Colonic mucosa (tissue), 4 donors: Measurements from ENCODE around the gene TP53INP2. TPM values are rescaled to one million over a fixed set of nuclear protein-coding genes. Genes with fewer than 3 reads are reported as not detected.

Experiments used
- DNase-seq: peaks from one replicate; pipeline ENCODE4 v3.0.0-alpha.2; 2020
- H3K27ac ChIP-seq: fragments of 200-600 bp; one replicate; pipeline ENCODE4 v1.8.0; 2021
- H3K27me3 ChIP-seq: fragments of 200-600 bp; one replicate; pipeline ENCODE4 v1.8.0; 2021
- H3K36me3 ChIP-seq: fragments of 200-600 bp; one replicate; pipeline ENCODE4 v1.8.0; 2021
- H3K4me1 ChIP-seq: fragments of 200-600 bp; one replicate; pipeline ENCODE4 v1.8.0; 2021; ENCODE audit warnings: mild to moderate bottlenecking
- H3K4me3 ChIP-seq: fragments of 200-600 bp; one replicate; pipeline ENCODE4 v1.8.0; 2021
- H3K9ac ChIP-seq, 2 donors: one replicate each; pipeline ENCODE4 v1.7.0; 2013; ENCODE audit warnings: control low read depth in 2 of 2, low read depth in 2 of 2, low read length in 2 of 2
- H3K9me3 ChIP-seq: fragments of 200-600 bp; one replicate; pipeline ENCODE4 v1.8.0; 2021
- CTCF ChIP-seq: fragments of 200-600 bp; IDR thresholded peaks from one replicate; pipeline ENCODE4 v1.8.0; 2022; ENCODE audit warnings: antibody characterized with exemption, mild to moderate bottlenecking
- intact Hi-C: fragments of 100-400 bp; cut with DNase I; formaldehyde crosslinking; loops from one replicate; pipeline ENCODE4 v1.14.1; 2022
- total RNA-seq, 2 donors: library from RNA; stranded (reverse); fragmentation: NEBNext Ultra II Directional in 1 of 2; extraction: Animal tissue kit (Norgen Biotek cat#: 25700) in 1 of 2; gene quantifications; one replicate each; pipeline ENCODE4 v1.2.1, GENCODE V29; 2021
- donor health status: healthy.
- donor health status: DM: no; HTN: no; CAD: no.
- donor health status: DM: no; HTN: no; CAD: no.

TP53INP2 gene
- total RNA-seq, 2 donors from 2014 or later: 38.1 to 60.9 TPM

GRCh38 chr20:34673412-34673811, 30.7 kb upstream of the TP53INP2 start:
- Histone ChIP-seq H3K9me3 (no peaks in the 10 kb centered on the region), H3K36me3 (no peaks in the 10 kb centered on the region), H3K4me3 (no peak overlapping the region), H3K9ac (no peak overlapping the region), H3K27ac (no peak overlapping the region), H3K27me3 (no peaks in the 10 kb centered on the region), H3K4me1 (peaks cover 3% of the 10 kb centered on the region)
- intact Hi-C loops: no loop called here
- no peak for TF ChIP-seq CTCF
- no peak for DNase-seq

- peaks cover 3% of the 10 kb centered on the region for H3K4me1 ChIP-seq
- H3K9ac ChIP-seq: no peak overlapping the region
- no peak for DNase-seq
- no peak overlapping the region for H3K27ac ChIP-seq
- no peaks in the 10 kb centered on the region for H3K9me3 ChIP-seq
- no peaks in the 10 kb centered on the region for H3K36me3 ChIP-seq
- peak overlapping the region; percentile 64 for H3K4me3 ChIP-seq
- no peak for TF ChIP-seq CTCF
- intact Hi-C loops: no loop called here
- H3K27me3 ChIP-seq: no peaks in the 10 kb centered on the region
Observed at GRCh38 chr20:34675561-34675960, 28.6 kb upstream of the TP53INP2 start.

- H3K9me3 ChIP-seq: no peaks in the 10 kb centered on the region
- intact Hi-C loops: no loop called here
- peak overlapping the region; percentile 58 to 76 for H3K9ac ChIP-seq
- peaks cover 3% of the 10 kb centered on the region for H3K4me1 ChIP-seq
- no peaks in the 10 kb centered on the region for H3K36me3 ChIP-seq
- H3K27me3 ChIP-seq: no peaks in the 10 kb centered on the region
- H3K4me3 ChIP-seq: peak overlapping the region; percentile 64
- no peak for TF ChIP-seq CTCF
- no peak for DNase-seq
- peak overlapping the region; percentile 63 for H3K27ac ChIP-seq
Observed at GRCh38 chr20:34675993-34676641, 28.0 kb upstream of the TP53INP2 start.

GRCh38 chr20:34676642-34677373, 27.3 kb upstream of the TP53INP2 start, which contains the start of gene PIGU:
Gene PIGU (minus strand): TSS chr20:34677092. CDS start chr20:34677085, 7 bp downstream.
- intact Hi-C loops: no loop called here
- H3K27ac ChIP-seq: peak within 1 kb of the TSS; percentile 63
- no peaks in the 10 kb centered on the region for H3K9me3 ChIP-seq
- H3K36me3 ChIP-seq: no peaks in the 10 kb centered on the region
- peak; percentile 97 for DNase-seq
- peak within 1 kb of the TSS; percentile 64 for H3K4me3 ChIP-seq
- H3K27me3 ChIP-seq: no peaks in the 10 kb centered on the region
- H3K9ac ChIP-seq: peak within 1 kb of the TSS; percentile 61 to 76
- no peak for TF ChIP-seq CTCF
- H3K4me1 ChIP-seq: peaks cover 3% of the 10 kb centered on the region

- no peak for TF ChIP-seq CTCF
- H3K27ac ChIP-seq: no peak overlapping the region
- no peaks in the 10 kb centered on the region for H3K9me3 ChIP-seq
- H3K4me1 ChIP-seq: peaks cover 3% of the 10 kb centered on the region
- intact Hi-C loops: no loop called here
- no peaks in the 10 kb centered on the region for H3K27me3 ChIP-seq
- no peak overlapping the region for H3K9ac ChIP-seq
- no peak overlapping the region for H3K4me3 ChIP-seq
- no peak for DNase-seq
- H3K36me3 ChIP-seq: no peaks in the 10 kb centered on the region
Observed at GRCh38 chr20:34680586-34681175, 23.5 kb upstream of the TP53INP2 start.
